HEK293 (cell line): ENCODE data around the gene TSPAN10.

Source experiments
- CTCF ChIP-seq: fragments of 450-650 bp; formaldehyde crosslinking; IDR thresholded peaks from 2 replicates; pipeline ENCODE4 v1.5.1; 2016; ENCODE audit warnings: missing biosample characterization, missing genetic modification characterization
- GLIS2 ChIP-seq: fragments of 450-650 bp; formaldehyde crosslinking; IDR thresholded peaks from 2 replicates; pipeline ENCODE4 v1.5.1; 2016; ENCODE audit warnings: missing biosample characterization, missing genetic modification characterization
- ZNF175 ChIP-seq: fragments of 450-650 bp; formaldehyde crosslinking; IDR thresholded peaks from 2 replicates; pipeline ENCODE4 v1.5.1; 2016; ENCODE audit warnings: missing biosample characterization, missing genetic modification characterization
- ZNF292 ChIP-seq: fragments of 450-650 bp; formaldehyde crosslinking; IDR thresholded peaks from 2 replicates; pipeline ENCODE4 v1.5.1; 2016; ENCODE audit warnings: low read depth, missing biosample characterization, missing genetic modification characterization, borderline replicate concordance

- TF ChIP-seq CTCF = no peak
- TF ChIP-seq ZNF175 = no peak
- no peak for TF ChIP-seq GLIS2
- no peak for TF ChIP-seq ZNF292 (tag by site-specific recombination)
Observed at GRCh38 chr17:81682565-81683207, 45.7 kb downstream of the TSPAN10 start.
